Esophagus muscularis mucosa (tissue), 4 donors: ENCODE data around the gene LIPA. TPM values are rescaled to one million over a fixed set of nuclear protein-coding genes. Genes with fewer than 3 reads are reported as not detected.

ENCODE experiments used
- DNase-seq: peaks from one replicate; pipeline ENCODE4 v3.0.0-alpha.2; 2017; ENCODE audit errors: extremely low spot score
- H3K27ac ChIP-seq, 4 donors: fragments of 200-600 bp; sonication (generic); replicated peaks in 1 of 4; 1 replicate in 3 of 4; 2 replicates in 1 of 4; pipeline ENCODE4 v1.5.1; 2016 to 2019; ENCODE audit warnings: mild to moderate bottlenecking in 1 of 4
- H3K27me3 ChIP-seq, 4 donors: fragments of 200-600 bp; sonication (generic); one replicate each; pipeline versions ENCODE4 v1.5.1 to v1.6.0; 2016 to 2019
- H3K36me3 ChIP-seq, 4 donors: fragments of 200-600 bp; sonication (generic); one replicate each; pipeline ENCODE4 v1.5.1; 2016 to 2019
- H3K4me1 ChIP-seq, 4 donors: fragments of 200-600 bp; sonication (generic); one replicate each; pipeline ENCODE4 v1.5.1; 2016 to 2019
- H3K4me3 ChIP-seq, 4 donors: fragments of 200-600 bp; sonication (generic); 1 replicate in 2 of 4; 2 replicates in 2 of 4; pipeline ENCODE4 v1.5.1; 2016 to 2019; ENCODE audit warnings: mild to moderate bottlenecking in 4 of 4, moderate library complexity in 1 of 4
- H3K9me3 ChIP-seq, 4 donors: fragments of 200-600 bp; sonication (generic); 1 replicate in 3 of 4; 2 replicates in 1 of 4; pipeline ENCODE4 v1.5.1; 2016 to 2019
- EP300 ChIP-seq: sonication (generic); formaldehyde crosslinking; IDR thresholded peaks from one replicate; pipeline ENCODE4 v1.6.1; 2017; ENCODE audit warnings: antibody characterized with exemption
- POLR2A ChIP-seq: fragments of 450-650 bp; IDR thresholded peaks from one replicate; pipeline ENCODE4 v1.6.1; 2017; ENCODE audit warnings: antibody characterized with exemption, moderate library complexity, mild to moderate bottlenecking, low read depth
- POLR2AphosphoS5 ChIP-seq, 2 donors: sonication (generic); formaldehyde crosslinking; IDR thresholded peaks; one replicate each; pipeline ENCODE4 v1.6.1; 2017; ENCODE audit warnings: antibody characterized with exemption in 2 of 2
- WGBS: methylation state at CpG from one replicate; pipeline ENCODE4 v1.1.5; 2018; 5-methylcytosine and 5-hydroxymethylcytosine counted together
- intact Hi-C: fragments of 100-400 bp; cut with DNase I; formaldehyde crosslinking; loops from one replicate; pipeline ENCODE4 v1.15.1; 2023
- total RNA-seq, 4 donors: library from RNA; depleted of rRNA; stranded (reverse); fragments of >200 nt; gene quantifications; one replicate each; pipeline versions ENCODE4 v1.1.0 to v1.2.1, GENCODE V29; 2016
- TF ChIP-seq, protein P1 (sequence below), 3 experiments: fragments of 200-600 bp in 2 of 3; fragments of 450-650 bp in 1 of 3; sonication (generic) in 2 of 3; IDR thresholded peaks; one replicate each; pipeline ENCODE4 v1.5.1; 2017 to 2019; ENCODE audit warnings: antibody characterized with exemption in 3 of 3, mild to moderate bottlenecking in 2 of 3, moderate library complexity in 1 of 3

Gene LIPA
- total RNA-seq, 4 donors from 2014 or later = 18.3 to 28.3 (median 24.0) TPM

- Histone ChIP-seq H3K27me3 (no peaks in the 10 kb centered on the region), H3K36me3 (no peaks in the 10 kb centered on the region), H3K4me3 (peak overlapping the region; percentile 27 to 42 (median 34)), H3K27ac (peak overlapping the region; percentile 79 to 86 (median 81)), H3K9me3 (no peaks in the 10 kb centered on the region), H3K4me1 (peaks cover 31 to 36% (median 33%) of the 10 kb centered on the region in 4 donors)
- peak; percentile 67 to 76 for TF ChIP-seq POLR2AphosphoS5 (IDR thresholded peaks at IDR 0.05)
- TF ChIP-seq, protein P1, sequence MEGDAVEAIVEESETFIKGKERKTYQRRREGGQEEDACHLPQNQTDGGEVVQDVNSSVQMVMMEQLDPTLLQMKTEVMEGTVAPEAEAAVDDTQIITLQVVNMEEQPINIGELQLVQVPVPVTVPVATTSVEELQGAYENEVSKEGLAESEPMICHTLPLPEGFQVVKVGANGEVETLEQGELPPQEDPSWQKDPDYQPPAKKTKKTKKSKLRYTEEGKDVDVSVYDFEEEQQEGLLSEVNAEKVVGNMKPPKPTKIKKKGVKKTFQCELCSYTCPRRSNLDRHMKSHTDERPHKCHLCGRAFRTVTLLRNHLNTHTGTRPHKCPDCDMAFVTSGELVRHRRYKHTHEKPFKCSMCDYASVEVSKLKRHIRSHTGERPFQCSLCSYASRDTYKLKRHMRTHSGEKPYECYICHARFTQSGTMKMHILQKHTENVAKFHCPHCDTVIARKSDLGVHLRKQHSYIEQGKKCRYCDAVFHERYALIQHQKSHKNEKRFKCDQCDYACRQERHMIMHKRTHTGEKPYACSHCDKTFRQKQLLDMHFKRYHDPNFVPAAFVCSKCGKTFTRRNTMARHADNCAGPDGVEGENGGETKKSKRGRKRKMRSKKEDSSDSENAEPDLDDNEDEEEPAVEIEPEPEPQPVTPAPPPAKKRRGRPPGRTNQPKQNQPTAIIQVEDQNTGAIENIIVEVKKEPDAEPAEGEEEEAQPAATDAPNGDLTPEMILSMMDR (IDR thresholded peaks at IDR 0.05) = no peak
- intact Hi-C loops = no loop called here
- 15% methylated on average over 4 of the region's 4 CpGs for WGBS
- no peak for DNase-seq
These were observed 32.4 kb upstream of the LIPA start for GRCh38 chr10:89283936-89284475.

- 15% methylated on average over 6 of the region's 6 CpGs for whole genome bisulfite sequencing
- intact Hi-C loops = no loop called here
- no peaks in the 10 kb centered on the region for H3K36me3 ChIP-seq
- DNase-seq = no peak
- H3K9me3 ChIP-seq = no peaks in the 10 kb centered on the region
- H3K4me1 ChIP-seq = peaks cover 38 to 44% (median 40%) of the 10 kb centered on the region in 4 donors
- H3K27me3 ChIP-seq = no peaks in the 10 kb centered on the region
- peak overlapping the region; percentile 27 to 42 (median 34) for H3K4me3 ChIP-seq
- TF ChIP-seq POLR2A = no peak
- TF ChIP-seq, protein P1 (IDR thresholded peaks at IDR 0.05) = no peak
- TF ChIP-seq POLR2AphosphoS5 (IDR thresholded peaks at IDR 0.05) = no peak
- no peak for TF ChIP-seq EP300
- H3K27ac ChIP-seq = peak overlapping the region; percentile 79 to 86 (median 81)
These were observed 31.7 kb upstream of the LIPA start for GRCh38 chr10:89283025-89283935.

DNA sequence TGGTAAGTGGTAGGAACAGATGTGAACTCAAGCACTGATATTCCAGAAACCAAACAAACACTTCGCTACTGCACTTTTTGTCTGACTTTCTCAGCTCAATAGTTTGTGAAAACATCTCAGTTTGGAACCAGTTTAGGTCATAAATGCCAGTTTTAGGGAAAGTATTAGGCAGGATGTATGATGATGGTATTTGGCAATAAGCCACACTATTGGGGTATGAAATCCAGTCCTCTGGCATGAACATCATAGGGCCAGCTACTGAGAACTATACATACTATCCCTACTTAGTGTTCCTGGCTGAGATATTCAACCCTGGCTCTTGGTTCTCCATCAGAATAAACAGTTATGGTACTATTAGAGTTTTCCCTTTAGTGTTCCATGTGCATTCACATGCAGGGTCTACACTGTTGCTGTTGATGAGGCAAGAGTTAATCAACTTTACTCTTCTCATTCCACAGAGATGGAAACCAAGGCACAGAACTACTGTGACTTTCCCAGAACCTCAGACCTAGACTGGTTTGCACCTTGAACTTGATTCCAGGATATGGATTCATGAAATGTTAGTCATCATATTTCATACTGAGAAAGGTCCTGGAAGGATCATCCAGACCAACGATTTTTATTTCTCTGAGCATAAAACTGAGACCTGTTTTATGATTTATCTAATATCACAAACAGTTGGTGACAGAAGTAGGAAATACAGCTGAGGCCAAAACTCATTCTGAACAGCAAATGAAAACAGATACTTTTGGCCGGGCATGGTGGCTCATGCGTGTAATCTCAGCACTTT, 30.2 kb upstream of the LIPA start:
- intact Hi-C loops = no loop called here
- Histone ChIP-seq H3K27ac (no peak overlapping the region), H3K4me3 (no peak overlapping the region), H3K4me1 (peaks cover 48 to 55% (median 53%) of the 10 kb centered on the region in 4 donors), H3K9me3 (no peaks in the 10 kb centered on the region), H3K27me3 (no peaks in the 10 kb centered on the region), H3K36me3 (no peaks in the 10 kb centered on the region)
- WGBS = 83% methylated on average over 4 of the region's 4 CpGs
- TF ChIP-seq POLR2AphosphoS5 (IDR thresholded peaks at IDR 0.05) (no peak), EP300 (no peak), POLR2A (no peak)
- TF ChIP-seq, protein P1 (IDR thresholded peaks at IDR 0.05) = no peak
- no peak for DNase-seq

DNA sequence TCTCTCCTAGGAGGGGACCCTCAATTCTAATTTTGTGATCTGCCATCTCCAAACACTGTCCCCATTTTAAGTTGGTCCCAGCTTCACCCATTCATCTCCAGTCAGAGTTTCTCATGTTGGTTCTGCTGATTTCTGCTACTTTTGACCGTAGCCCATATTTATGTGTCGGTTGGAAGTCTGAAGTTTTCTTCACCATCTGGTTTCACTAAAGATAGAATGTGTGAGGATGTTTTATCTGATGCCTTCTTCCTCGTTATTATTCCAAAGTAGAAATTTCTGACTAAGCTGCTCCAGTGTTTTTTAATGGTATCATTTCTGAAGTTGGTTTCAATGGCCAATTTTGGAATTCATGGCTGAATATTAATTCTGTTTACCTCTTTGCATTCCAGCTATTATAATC, 28.9 kb upstream of the LIPA start:
- H3K4me1 ChIP-seq = peaks cover 51 to 58% (median 54%) of the 10 kb centered on the region in 4 donors
- intact Hi-C loops = no loop called here
- H3K27ac ChIP-seq = no peak overlapping the region
- no peaks in the 10 kb centered on the region for H3K36me3 ChIP-seq
- no peak overlapping the region for H3K4me3 ChIP-seq
- DNase-seq = no peak
- no peaks in the 10 kb centered on the region for H3K9me3 ChIP-seq
- TF ChIP-seq POLR2A = no peak
- no peak for TF ChIP-seq EP300
- TF ChIP-seq POLR2AphosphoS5 (IDR thresholded peaks at IDR 0.05) = no peak
- TF ChIP-seq, protein P1 (IDR thresholded peaks at IDR 0.05) = no peak
- H3K27me3 ChIP-seq = no peaks in the 10 kb centered on the region
- 85% methylated on average over 3 of the region's 3 CpGs for WGBS
